Measurements from ENCODE around the gene MAP4K5. TPM values are rescaled to one million over a fixed set of nuclear protein-coding genes. Genes with fewer than 3 reads are reported as not detected.
"Not testable (repeated sequence)": the region's sequence is repeated elsewhere in the genome, so short reads cannot be mapped to it uniquely, and the experiment has no call there.

Gene MAP4K5
- total RNA-seq, 1 donor from 2014 or later, result 158 TPM

DNA sequence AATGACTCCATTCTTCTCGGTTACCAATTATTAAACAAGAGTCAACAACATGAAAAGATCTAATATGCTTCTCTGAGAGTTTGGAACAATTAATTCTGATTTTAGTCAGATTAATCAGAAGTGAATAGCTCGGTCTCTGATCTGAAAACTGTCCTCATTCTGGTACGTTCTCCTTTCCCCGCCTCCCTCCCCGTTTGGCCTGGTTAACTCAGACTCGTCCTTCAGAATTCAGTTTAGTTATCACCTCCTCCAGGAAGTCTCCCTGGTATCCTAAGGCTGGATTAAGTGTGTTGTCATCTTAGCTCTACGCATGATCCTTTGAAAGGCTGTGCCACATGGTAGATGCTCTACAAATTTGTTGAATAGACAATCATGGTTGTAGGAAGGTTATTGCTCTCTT is 22.2 kb downstream of the MAP4K5 start:
- Histone ChIP-seq H3K4me3 (no peak overlapping the region), H3K36me3 (no peaks in the 10 kb centered on the region), H3K27ac (no peak overlapping the region), H3K27me3 (no peaks in the 10 kb centered on the region), H3K9me3 (no peaks in the 10 kb centered on the region), H3K4me1 (peaks cover 20% of the 10 kb centered on the region)
- DNase-seq (ENCODE audit: extremely low spot score in 2 of 2), result no peak
- intact Hi-C loops (cut with DNase I), result no loop called here
- TF ChIP-seq, protein P1, sequence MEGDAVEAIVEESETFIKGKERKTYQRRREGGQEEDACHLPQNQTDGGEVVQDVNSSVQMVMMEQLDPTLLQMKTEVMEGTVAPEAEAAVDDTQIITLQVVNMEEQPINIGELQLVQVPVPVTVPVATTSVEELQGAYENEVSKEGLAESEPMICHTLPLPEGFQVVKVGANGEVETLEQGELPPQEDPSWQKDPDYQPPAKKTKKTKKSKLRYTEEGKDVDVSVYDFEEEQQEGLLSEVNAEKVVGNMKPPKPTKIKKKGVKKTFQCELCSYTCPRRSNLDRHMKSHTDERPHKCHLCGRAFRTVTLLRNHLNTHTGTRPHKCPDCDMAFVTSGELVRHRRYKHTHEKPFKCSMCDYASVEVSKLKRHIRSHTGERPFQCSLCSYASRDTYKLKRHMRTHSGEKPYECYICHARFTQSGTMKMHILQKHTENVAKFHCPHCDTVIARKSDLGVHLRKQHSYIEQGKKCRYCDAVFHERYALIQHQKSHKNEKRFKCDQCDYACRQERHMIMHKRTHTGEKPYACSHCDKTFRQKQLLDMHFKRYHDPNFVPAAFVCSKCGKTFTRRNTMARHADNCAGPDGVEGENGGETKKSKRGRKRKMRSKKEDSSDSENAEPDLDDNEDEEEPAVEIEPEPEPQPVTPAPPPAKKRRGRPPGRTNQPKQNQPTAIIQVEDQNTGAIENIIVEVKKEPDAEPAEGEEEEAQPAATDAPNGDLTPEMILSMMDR (IDR thresholded peaks at IDR 0.05), result no peak
- TF ChIP-seq POLR2AphosphoS5 (IDR thresholded peaks at IDR 0.05; ENCODE audit: insufficient read depth in 1 of 2, low read depth in 1 of 2) (no peak), POLR2A (IDR thresholded peaks at IDR 0.05) (no peak)

DNA sequence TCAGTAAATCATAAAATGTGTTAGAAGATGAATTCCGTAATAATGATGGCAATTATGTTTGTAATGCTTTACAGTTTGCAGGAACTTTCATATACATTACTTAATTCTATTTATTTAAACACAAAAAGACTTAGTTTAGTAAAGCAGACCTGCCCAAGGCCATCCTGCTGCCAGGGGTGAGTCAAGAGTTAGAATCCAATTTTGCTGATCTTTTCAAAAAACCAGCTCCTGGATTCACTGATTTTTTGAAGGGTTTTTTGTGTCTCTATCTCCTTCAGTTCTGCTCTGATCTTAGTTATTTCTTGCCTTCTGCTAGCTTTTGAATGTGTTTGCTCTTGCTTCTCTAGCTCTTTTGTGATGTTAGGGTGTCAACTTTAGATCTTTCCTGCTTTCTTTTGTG is 25.3 kb downstream of the MAP4K5 start:
- H3K36me3 ChIP-seq; H3K4me3 ChIP-seq; DNase-seq (ENCODE audit: extremely low spot score in 2 of 2); H3K27me3 ChIP-seq; H3K4me1 ChIP-seq; intact Hi-C loops (cut with DNase I); H3K27ac ChIP-seq; H3K9me3 ChIP-seq: not testable (repeated sequence)

DNA sequence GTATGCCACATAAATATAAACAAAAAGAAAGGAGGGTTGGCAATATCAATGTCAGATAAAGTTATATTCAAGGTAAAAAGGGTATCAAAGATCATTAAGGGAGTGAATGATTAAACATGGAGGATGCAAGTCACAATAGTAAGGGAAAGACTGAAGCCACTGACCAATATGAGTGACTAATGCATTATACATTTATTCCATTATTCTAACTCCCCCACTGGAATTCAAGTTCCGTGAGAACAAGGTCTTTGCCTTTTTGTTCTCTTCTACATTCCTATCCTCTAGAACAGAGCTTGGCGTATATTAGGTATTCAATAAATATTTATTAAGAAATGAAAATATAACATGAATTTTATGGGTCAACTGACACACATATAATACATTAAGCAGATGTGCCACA is 30.7 kb downstream of the MAP4K5 start:
- TF ChIP-seq POLR2A (IDR thresholded peaks at IDR 0.05), result no peak
- TF ChIP-seq POLR2AphosphoS5 (IDR thresholded peaks at IDR 0.05; ENCODE audit: insufficient read depth in 1 of 2, low read depth in 1 of 2), result no peak
- TF ChIP-seq, protein P1 (IDR thresholded peaks at IDR 0.05), result no peak
- Histone ChIP-seq H3K4me1 (peaks cover 6% of the 10 kb centered on the region), H3K4me3 (no peak overlapping the region), H3K27ac (no peak overlapping the region), H3K36me3 (peaks cover 0 to 7% of the 10 kb centered on the region in 2 donors), H3K27me3 (no peaks in the 10 kb centered on the region), H3K9me3 (no peaks in the 10 kb centered on the region)
- DNase-seq (ENCODE audit: extremely low spot score in 2 of 2), result no peak
- intact Hi-C loops (cut with DNase I), result no loop called here

DNA sequence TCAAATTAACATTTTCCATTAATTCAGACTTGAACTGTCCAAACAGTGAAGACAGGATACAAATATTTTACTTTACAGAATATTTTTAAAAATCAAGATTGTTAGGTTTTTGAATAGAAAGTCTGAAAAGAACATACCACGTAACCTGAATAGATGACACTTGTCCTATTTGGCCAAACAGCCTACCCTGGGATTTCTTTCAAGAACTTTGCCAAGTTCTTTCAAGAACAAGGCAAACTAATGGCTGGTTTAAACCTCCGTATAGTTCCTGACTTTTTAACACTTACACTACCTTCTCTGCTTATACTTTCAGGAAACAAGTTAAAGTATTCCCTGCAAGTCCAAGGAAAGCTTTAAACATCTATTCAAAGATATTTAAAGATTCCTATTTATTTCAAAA is 35.0 kb downstream of the MAP4K5 start:
- TF ChIP-seq POLR2A (IDR thresholded peaks at IDR 0.05), result no peak
- TF ChIP-seq, protein P1 (IDR thresholded peaks at IDR 0.05), result no peak
- no peak for TF ChIP-seq POLR2AphosphoS5 (IDR thresholded peaks at IDR 0.05; ENCODE audit: insufficient read depth in 1 of 2, low read depth in 1 of 2)
- H3K9me3 ChIP-seq, result no peaks in the 10 kb centered on the region
- H3K27me3 ChIP-seq, result no peaks in the 10 kb centered on the region
- no peak overlapping the region for H3K4me3 ChIP-seq
- DNase-seq (ENCODE audit: extremely low spot score in 2 of 2), result no peak
- peaks cover 0 to 3% of the 10 kb centered on the region in 2 donors for H3K36me3 ChIP-seq
- H3K4me1 ChIP-seq, result peaks cover 6% of the 10 kb centered on the region
- intact Hi-C loops (cut with DNase I), result no loop called here
- H3K27ac ChIP-seq, result no peak overlapping the region

DNA sequence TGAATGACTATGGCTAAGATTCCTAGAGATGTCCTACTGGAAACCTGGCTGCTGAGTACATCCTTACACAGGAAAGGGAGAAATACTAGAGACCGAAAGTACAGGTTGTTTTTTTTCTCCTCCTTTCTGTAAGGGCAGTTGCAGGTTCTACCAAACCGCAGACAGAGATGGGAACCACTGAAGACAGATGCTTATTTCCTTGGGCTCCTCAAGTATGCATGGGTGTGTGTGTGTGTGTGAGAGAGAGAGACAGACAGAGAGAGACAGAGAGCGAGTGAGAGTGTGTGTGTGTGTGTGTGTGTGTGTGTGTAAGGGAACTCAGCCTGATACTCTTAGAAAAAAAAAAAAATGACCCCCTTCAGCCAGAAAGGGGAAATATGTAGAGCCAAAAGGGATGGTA is 42.5 kb downstream of the MAP4K5 start:
- TF ChIP-seq, protein P1 (IDR thresholded peaks at IDR 0.05), result no peak
- TF ChIP-seq POLR2AphosphoS5 (IDR thresholded peaks at IDR 0.05; ENCODE audit: insufficient read depth in 1 of 2, low read depth in 1 of 2) (no peak), POLR2A (IDR thresholded peaks at IDR 0.05) (no peak)
- Histone ChIP-seq H3K36me3 (peaks cover 0 to 3% of the 10 kb centered on the region in 2 donors), H3K27ac (no peak overlapping the region), H3K27me3 (no peaks in the 10 kb centered on the region), H3K4me1 (no peaks in the 10 kb centered on the region), H3K4me3 (no peak overlapping the region), H3K9me3 (no peaks in the 10 kb centered on the region)
- DNase-seq (ENCODE audit: extremely low spot score in 2 of 2), result no peak
- intact Hi-C loops (cut with DNase I), result no loop called here

DNA sequence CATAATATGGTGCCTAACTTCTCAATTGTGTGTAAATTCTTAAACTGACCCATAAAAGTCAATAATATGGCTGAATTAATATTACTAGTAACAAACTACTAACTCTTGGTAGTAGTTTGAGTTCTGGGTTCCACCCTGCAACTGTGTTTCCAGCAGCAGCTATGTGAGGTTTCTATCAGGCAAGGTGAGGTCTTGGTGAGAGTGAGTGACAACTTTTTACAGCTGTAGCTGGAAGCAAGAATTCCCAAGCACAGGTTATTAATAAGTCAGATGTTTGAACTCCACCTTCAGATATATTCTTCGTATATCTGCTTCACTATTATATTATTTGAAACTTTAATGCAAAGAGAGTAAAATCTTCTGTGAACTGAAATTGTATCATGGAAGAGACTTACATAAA is 43.8 kb downstream of the MAP4K5 start:
- H3K27ac ChIP-seq, result no peak overlapping the region
- no peak for DNase-seq (ENCODE audit: extremely low spot score in 2 of 2)
- no peaks in the 10 kb centered on the region for H3K36me3 ChIP-seq
- H3K9me3 ChIP-seq, result no peaks in the 10 kb centered on the region
- H3K27me3 ChIP-seq, result no peaks in the 10 kb centered on the region
- no peaks in the 10 kb centered on the region for H3K4me1 ChIP-seq
- intact Hi-C loops (cut with DNase I), result no loop called here
- no peak overlapping the region for H3K4me3 ChIP-seq
- TF ChIP-seq POLR2AphosphoS5 (IDR thresholded peaks at IDR 0.05; ENCODE audit: insufficient read depth in 1 of 2, low read depth in 1 of 2) (no peak), POLR2A (IDR thresholded peaks at IDR 0.05) (no peak)
- TF ChIP-seq, protein P1 (IDR thresholded peaks at IDR 0.05), result no peak

All from vagina (tissue), 2 donors.